IPS DF 6.9 (cell line): ENCODE data around the gene SLC49A4.
"Not testable (repeated sequence)": the region's sequence is repeated elsewhere in the genome, so short reads cannot be mapped to it uniquely, and the experiment has no call there.

Source experiments
- DNase-seq: peaks from one replicate; pipeline ENCODE4 v3.0.0-alpha.2; 2013; ENCODE audit warnings: low read depth, low spot score
- H3K27ac ChIP-seq: one replicate; pipeline ENCODE4 v1.5.1; 2013; ENCODE audit warnings: low read length, control low read depth
- H3K27me3 ChIP-seq: 2 replicates; pipeline ENCODE4 v1.6.1; 2013; ENCODE audit warnings: mild to moderate bottlenecking, low read length; ENCODE audit not compliant: control insufficient read depth, insufficient read depth
- H3K36me3 ChIP-seq: 2 replicates; pipeline ENCODE4 v1.6.1; 2013; ENCODE audit warnings: low read length; ENCODE audit not compliant: control insufficient read depth, insufficient read depth
- H3K4me1 ChIP-seq: 2 replicates; pipeline ENCODE4 v1.6.1; 2013; ENCODE audit warnings: low read length; ENCODE audit not compliant: control insufficient read depth, insufficient read depth
- H3K4me3 ChIP-seq: 2 replicates; pipeline ENCODE4 v1.5.1; 2013; ENCODE audit warnings: mild to moderate bottlenecking, low read length
- H3K9me3 ChIP-seq: 2 replicates; pipeline ENCODE4 v1.6.1; 2013; ENCODE audit warnings: low read length, inconsistent platforms; ENCODE audit not compliant: control insufficient read depth, insufficient read depth
- WGBS: extraction: QIAGEN DNeasy Blood & Tissue Kit; methylation state at CpG from one replicate; pipeline ENCODE4 v1.1.7; 2013; ENCODE audit warnings: mixed read lengths, missing lambda C conversion rate; ENCODE audit not compliant: insufficient read length, insufficient coverage; 5-methylcytosine and 5-hydroxymethylcytosine counted together

SLC49A4 gene

GRCh38 chr3:122794779-122795673 lies at the start of gene SLC49A4:
SLC49A4 (plus strand) TSS chr3:122795069; CDS start chr3:122795193, 124 bp downstream.
- Histone ChIP-seq H3K27me3 (no peaks in the 10 kb centered on the region; the same call in 1 of the 2 replicates), H3K27ac (no peak within 1 kb of the TSS), H3K4me3 (peak within 1 kb of the TSS; percentile 73), H3K9me3 (no peaks in the 10 kb centered on the region), H3K4me1 (no peaks in the 10 kb centered on the region), H3K36me3 (no peaks in the 10 kb centered on the region)
- no CpG with 5 or more reads among the region's 84 CpGs for WGBS
- DNase-seq, result peak; percentile 75

GRCh38 chr3:122745369-122746021 lies 49.4 kb upstream of the SLC49A4 start:
- WGBS, result no CpG with 5 or more reads among the region's 4 CpGs
- Histone ChIP-seq H3K27me3 (no peaks in the 10 kb centered on the region), H3K27ac (no peak overlapping the region), H3K4me1 (no peaks in the 10 kb centered on the region), H3K4me3 (no peak overlapping the region), H3K9me3 (no peaks in the 10 kb centered on the region), H3K36me3 (no peaks in the 10 kb centered on the region)
- DNase-seq, result no peak

- H3K27ac ChIP-seq, H3K27me3 ChIP-seq: not testable (repeated sequence)
- no CpG with 5 or more reads among the region's 35 CpGs for WGBS
These were observed 47.6 kb upstream of the SLC49A4 start for GRCh38 chr3:122747295-122747694.

GRCh38 chr3:122748347-122748746 lies 46.5 kb upstream of the SLC49A4 start:
- Histone ChIP-seq H3K4me1 (no peaks in the 10 kb centered on the region), H3K36me3 (no peaks in the 10 kb centered on the region), H3K27ac (no peak overlapping the region), H3K4me3 (no peak overlapping the region), H3K9me3 (no peaks in the 10 kb centered on the region), H3K27me3 (no peaks in the 10 kb centered on the region; the same call in 1 of the 2 replicates)
- WGBS, result no CpG with 5 or more reads among the region's 1 CpG
- no peak for DNase-seq

More at GRCh38 chr3:122747295-122747694, 47.6 kb upstream of the SLC49A4 start:
- not testable (repeated sequence) for H3K9me3 ChIP-seq, H3K4me1 ChIP-seq, H3K4me3 ChIP-seq, DNase-seq, H3K36me3 ChIP-seq

GRCh38 chr3:122754929-122755328 lies 39.9 kb upstream of the SLC49A4 start:
- DNase-seq, result peak; percentile 72
- peaks cover 3% of the 10 kb centered on the region; the same call in 1 of the 2 replicates for H3K36me3 ChIP-seq
- no peak overlapping the region for H3K27ac ChIP-seq
- no peak overlapping the region for H3K4me3 ChIP-seq
- no peaks in the 10 kb centered on the region for H3K9me3 ChIP-seq
- WGBS, result no CpG with 5 or more reads among the region's 5 CpGs
- H3K4me1 ChIP-seq, result no peaks in the 10 kb centered on the region
- no peaks in the 10 kb centered on the region; the same call in 1 of the 2 replicates for H3K27me3 ChIP-seq

- WGBS, result no CpG with 5 or more reads among the region's 2 CpGs
- no peak overlapping the region for H3K27ac ChIP-seq
- no peaks in the 10 kb centered on the region; the same call in 1 of the 2 replicates for H3K4me1 ChIP-seq
- H3K9me3 ChIP-seq, result no peaks in the 10 kb centered on the region
- H3K27me3 ChIP-seq, result no peaks in the 10 kb centered on the region; the same call in 1 of the 2 replicates
- DNase-seq, result no peak
- H3K36me3 ChIP-seq, result peaks cover 3% of the 10 kb centered on the region; the same call in 1 of the 2 replicates
- H3K4me3 ChIP-seq, result no peak overlapping the region
These were observed 39.4 kb upstream of the SLC49A4 start for GRCh38 chr3:122755491-122755890.

- Histone ChIP-seq H3K4me1 (no peaks in the 10 kb centered on the region; the same call in 1 of the 2 replicates), H3K27ac (no peak overlapping the region), H3K27me3 (no peaks in the 10 kb centered on the region), H3K36me3 (peaks cover 3% of the 10 kb centered on the region; the same call in 1 of the 2 replicates), H3K9me3 (no peaks in the 10 kb centered on the region), H3K4me3 (no peak overlapping the region)
- no peak for DNase-seq
- WGBS, result no CpG with 5 or more reads among the region's 3 CpGs
These were observed 35.9 kb upstream of the SLC49A4 start for GRCh38 chr3:122758877-122759560.

GRCh38 chr3:122760453-122761271 lies 34.2 kb upstream of the SLC49A4 start:
- no peaks in the 10 kb centered on the region; the same call in 1 of the 2 replicates for H3K4me1 ChIP-seq
- no peaks in the 10 kb centered on the region for H3K9me3 ChIP-seq
- no peak for DNase-seq
- no CpG with 5 or more reads among the region's 3 CpGs for WGBS
- H3K27me3 ChIP-seq, result no peaks in the 10 kb centered on the region
- H3K36me3 ChIP-seq, result no peaks in the 10 kb centered on the region
- H3K4me3 ChIP-seq, result no peak overlapping the region
- H3K27ac ChIP-seq, result no peak overlapping the region

GRCh38 chr3:122766430-122766829 lies 28.4 kb upstream of the SLC49A4 start:
- DNase-seq, result no peak
- Histone ChIP-seq H3K36me3 (no peaks in the 10 kb centered on the region), H3K4me1 (no peaks in the 10 kb centered on the region), H3K27ac (no peak overlapping the region), H3K4me3 (no peak overlapping the region), H3K9me3 (no peaks in the 10 kb centered on the region), H3K27me3 (no peaks in the 10 kb centered on the region)
- WGBS, result no CpG with 5 or more reads among the region's 3 CpGs
